Measurements from ENCODE around the gene SCYGR2. TPM values are rescaled to one million over a fixed set of nuclear protein-coding genes. Genes with fewer than 3 reads are reported as not detected.

The SCYGR2 gene
- total and polyA plus RNA-seq, 4 donors: not detected

DNA sequence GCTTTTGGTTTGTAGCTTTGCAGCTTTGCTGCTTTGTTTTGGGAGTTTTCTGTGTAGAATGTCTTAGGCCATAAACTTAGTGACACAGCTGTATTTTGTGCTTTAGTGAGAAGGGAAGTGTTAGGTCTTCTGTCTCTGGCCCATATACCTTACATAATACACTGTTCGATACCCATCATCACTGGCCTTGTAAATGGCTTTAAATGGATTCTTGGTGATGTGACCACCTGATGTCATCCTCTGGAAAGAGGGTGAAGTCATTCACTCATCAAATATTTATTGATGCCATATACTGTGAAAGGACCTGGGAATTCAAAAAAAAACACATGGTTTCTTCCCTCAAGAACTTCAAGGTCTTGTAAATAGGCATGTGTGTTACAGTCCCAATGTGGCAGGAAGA is 18.9 kb upstream of the SCYGR2 start:
- no peak for TF ChIP-seq HNF4G (IDR thresholded peaks at IDR 0.05)
- no peak for TF ChIP-seq FOXA2 (IDR thresholded peaks at IDR 0.05)
- Histone ChIP-seq H3K9me3 (ENCODE audit: control insufficient read depth in 4 of 4, low read length in 3 of 4) (peaks cover 0 to 14% (median under 1%) of the 10 kb centered on the region in 4 donors), H3K4me3 (ENCODE audit: low read depth in 1 of 3, low read length in 3 of 3) (no peak overlapping the region), H3K27ac (ENCODE audit: low read depth in 1 of 2, low read length in 2 of 2) (no peak overlapping the region), H3K27me3 (ENCODE audit: control insufficient read depth in 4 of 4, insufficient read depth in 4 of 4, low read length in 3 of 4) (no peaks in the 10 kb centered on the region), H3K4me1 (ENCODE audit: control insufficient read depth in 4 of 4, insufficient read depth in 4 of 4, low read length in 3 of 4) (no peaks in the 10 kb centered on the region), H3K36me3 (ENCODE audit: control insufficient read depth in 4 of 4, insufficient read depth in 3 of 4, low read depth in 1 of 4, low read length in 3 of 4) (no peaks in the 10 kb centered on the region), H3K9ac (ENCODE audit: low read depth in 1 of 2, low read length in 2 of 2) (no peak overlapping the region)
- WGBS: 97% methylated on average over 1 of the region's 1 CpG
- DNase-seq (ENCODE audit: low spot score): no peak

DNA sequence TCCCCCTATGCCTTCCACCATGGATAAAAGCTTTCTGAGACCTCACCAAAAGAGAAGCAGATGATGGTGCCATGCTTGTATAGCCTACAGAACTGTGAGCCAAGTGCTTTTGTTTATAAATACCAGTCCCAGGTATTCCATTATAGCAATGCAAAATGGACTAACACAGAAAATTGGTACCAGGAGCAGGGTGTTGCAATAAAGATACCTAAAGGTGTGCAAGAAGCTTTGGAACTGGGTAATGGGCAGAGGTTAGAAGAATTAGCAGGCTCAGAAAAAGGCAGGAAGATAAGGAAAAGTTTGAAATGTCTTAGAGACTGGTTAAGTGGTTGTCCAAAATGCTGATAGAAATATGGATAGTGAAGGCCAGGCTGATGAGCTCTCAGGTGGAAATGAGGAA is 16.3 kb upstream of the SCYGR2 start:
- Histone ChIP-seq H3K4me1 (ENCODE audit: control insufficient read depth in 4 of 4, insufficient read depth in 4 of 4, low read length in 3 of 4) (no peaks in the 10 kb centered on the region), H3K9ac (ENCODE audit: low read depth in 1 of 2, low read length in 2 of 2) (no peak overlapping the region), H3K36me3 (ENCODE audit: control insufficient read depth in 4 of 4, insufficient read depth in 3 of 4, low read depth in 1 of 4, low read length in 3 of 4) (no peaks in the 10 kb centered on the region), H3K27ac (ENCODE audit: low read depth in 1 of 2, low read length in 2 of 2) (no peak overlapping the region), H3K27me3 (ENCODE audit: control insufficient read depth in 4 of 4, insufficient read depth in 4 of 4, low read length in 3 of 4) (no peaks in the 10 kb centered on the region), H3K9me3 (ENCODE audit: control insufficient read depth in 4 of 4, low read length in 3 of 4) (peaks cover 0 to 14% (median under 1%) of the 10 kb centered on the region in 4 donors), H3K4me3 (ENCODE audit: low read depth in 1 of 3, low read length in 3 of 3) (no peak overlapping the region)
- no peak for DNase-seq (ENCODE audit: low spot score)
- TF ChIP-seq SP1 (IDR thresholded peaks at IDR 0.05) (no peak), JUND (IDR thresholded peaks at IDR 0.05) (no peak), EGR1 (IDR thresholded peaks at IDR 0.05; ENCODE audit: low read depth in 2 of 2) (no peak), TAF1 (conservative IDR thresholded peaks at IDR 0.05) (no peak), HNF4G (IDR thresholded peaks at IDR 0.05) (no peak)
- TF ChIP-seq, protein P1, sequence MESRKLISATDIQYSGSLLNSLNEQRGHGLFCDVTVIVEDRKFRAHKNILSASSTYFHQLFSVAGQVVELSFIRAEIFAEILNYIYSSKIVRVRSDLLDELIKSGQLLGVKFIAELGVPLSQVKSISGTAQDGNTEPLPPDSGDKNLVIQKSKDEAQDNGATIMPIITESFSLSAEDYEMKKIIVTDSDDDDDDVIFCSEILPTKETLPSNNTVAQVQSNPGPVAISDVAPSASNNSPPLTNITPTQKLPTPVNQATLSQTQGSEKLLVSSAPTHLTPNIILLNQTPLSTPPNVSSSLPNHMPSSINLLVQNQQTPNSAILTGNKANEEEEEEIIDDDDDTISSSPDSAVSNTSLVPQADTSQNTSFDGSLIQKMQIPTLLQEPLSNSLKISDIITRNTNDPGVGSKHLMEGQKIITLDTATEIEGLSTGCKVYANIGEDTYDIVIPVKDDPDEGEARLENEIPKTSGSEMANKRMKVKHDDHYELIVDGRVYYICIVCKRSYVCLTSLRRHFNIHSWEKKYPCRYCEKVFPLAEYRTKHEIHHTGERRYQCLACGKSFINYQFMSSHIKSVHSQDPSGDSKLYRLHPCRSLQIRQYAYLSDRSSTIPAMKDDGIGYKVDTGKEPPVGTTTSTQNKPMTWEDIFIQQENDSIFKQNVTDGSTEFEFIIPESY (IDR thresholded peaks at IDR 0.05): no peak
- TF ChIP-seq, protein P2, sequence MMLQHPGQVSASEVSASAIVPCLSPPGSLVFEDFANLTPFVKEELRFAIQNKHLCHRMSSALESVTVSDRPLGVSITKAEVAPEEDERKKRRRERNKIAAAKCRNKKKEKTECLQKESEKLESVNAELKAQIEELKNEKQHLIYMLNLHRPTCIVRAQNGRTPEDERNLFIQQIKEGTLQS (IDR thresholded peaks at IDR 0.05): no peak
- TF ChIP-seq, protein P3, sequence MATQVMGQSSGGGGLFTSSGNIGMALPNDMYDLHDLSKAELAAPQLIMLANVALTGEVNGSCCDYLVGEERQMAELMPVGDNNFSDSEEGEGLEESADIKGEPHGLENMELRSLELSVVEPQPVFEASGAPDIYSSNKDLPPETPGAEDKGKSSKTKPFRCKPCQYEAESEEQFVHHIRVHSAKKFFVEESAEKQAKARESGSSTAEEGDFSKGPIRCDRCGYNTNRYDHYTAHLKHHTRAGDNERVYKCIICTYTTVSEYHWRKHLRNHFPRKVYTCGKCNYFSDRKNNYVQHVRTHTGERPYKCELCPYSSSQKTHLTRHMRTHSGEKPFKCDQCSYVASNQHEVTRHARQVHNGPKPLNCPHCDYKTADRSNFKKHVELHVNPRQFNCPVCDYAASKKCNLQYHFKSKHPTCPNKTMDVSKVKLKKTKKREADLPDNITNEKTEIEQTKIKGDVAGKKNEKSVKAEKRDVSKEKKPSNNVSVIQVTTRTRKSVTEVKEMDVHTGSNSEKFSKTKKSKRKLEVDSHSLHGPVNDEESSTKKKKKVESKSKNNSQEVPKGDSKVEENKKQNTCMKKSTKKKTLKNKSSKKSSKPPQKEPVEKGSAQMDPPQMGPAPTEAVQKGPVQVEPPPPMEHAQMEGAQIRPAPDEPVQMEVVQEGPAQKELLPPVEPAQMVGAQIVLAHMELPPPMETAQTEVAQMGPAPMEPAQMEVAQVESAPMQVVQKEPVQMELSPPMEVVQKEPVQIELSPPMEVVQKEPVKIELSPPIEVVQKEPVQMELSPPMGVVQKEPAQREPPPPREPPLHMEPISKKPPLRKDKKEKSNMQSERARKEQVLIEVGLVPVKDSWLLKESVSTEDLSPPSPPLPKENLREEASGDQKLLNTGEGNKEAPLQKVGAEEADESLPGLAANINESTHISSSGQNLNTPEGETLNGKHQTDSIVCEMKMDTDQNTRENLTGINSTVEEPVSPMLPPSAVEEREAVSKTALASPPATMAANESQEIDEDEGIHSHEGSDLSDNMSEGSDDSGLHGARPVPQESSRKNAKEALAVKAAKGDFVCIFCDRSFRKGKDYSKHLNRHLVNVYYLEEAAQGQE (IDR thresholded peaks at IDR 0.05): no peak

DNA sequence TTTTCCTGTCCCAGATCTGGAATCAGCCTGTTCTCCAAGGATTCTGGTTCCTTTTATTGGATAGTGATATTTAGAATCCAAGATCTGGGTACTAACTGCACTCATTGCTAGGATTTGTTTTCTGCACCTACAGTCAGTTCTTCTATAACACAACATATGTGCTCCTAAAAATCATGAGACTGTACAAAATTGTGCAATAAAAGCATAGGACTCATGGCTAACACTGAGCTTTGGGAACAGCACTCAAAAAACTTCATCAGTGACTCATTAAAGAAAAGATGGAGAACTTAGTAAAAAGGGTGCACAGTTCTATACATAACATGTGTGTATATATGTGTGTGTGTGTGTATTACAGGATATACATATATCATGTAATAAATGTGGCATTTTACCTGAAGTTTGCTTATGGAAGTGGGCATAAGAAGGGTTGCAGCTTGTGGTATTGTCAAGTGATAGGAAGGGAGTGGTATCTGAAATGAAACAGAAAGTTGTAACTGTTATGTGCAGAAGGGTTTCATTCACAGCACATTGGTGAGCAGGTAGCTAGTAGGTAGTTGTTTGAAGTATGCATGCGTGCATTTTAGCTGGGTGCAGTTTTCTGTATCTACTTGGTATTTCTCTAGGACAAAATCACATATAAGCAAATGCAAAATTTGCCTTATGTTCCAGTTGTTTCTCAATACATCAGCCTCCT is 5.9 kb upstream of the SCYGR2 start:
- TF ChIP-seq, protein P2 (IDR thresholded peaks at IDR 0.05): no peak
- TF ChIP-seq SP1 (IDR thresholded peaks at IDR 0.05) (no peak), HNF4G (IDR thresholded peaks at IDR 0.05) (no peak), NR2F2 (IDR thresholded peaks at IDR 0.05) (no peak), FOXA2 (IDR thresholded peaks at IDR 0.05) (no peak), GABPA (IDR thresholded peaks at IDR 0.05 in 1 of 2, conservative IDR thresholded peaks at IDR 0.05 in 1 of 2) (no peak), HNF4A (conservative IDR thresholded peaks at IDR 0.05) (no peak), FOXA1 (IDR thresholded peaks at IDR 0.05) (no peak)
- TF ChIP-seq, protein P1 (IDR thresholded peaks at IDR 0.05): no peak
- Histone ChIP-seq H3K9me3 (ENCODE audit: control insufficient read depth in 4 of 4, low read length in 3 of 4) (peaks cover 0 to 3% (median 0%) of the 10 kb centered on the region in 4 donors), H3K27me3 (ENCODE audit: control insufficient read depth in 4 of 4, insufficient read depth in 4 of 4, low read length in 3 of 4) (peaks cover 0 to 2% (median 0%) of the 10 kb centered on the region in 4 donors), H3K9ac (ENCODE audit: low read depth in 1 of 2, low read length in 2 of 2) (no peak overlapping the region), H3K27ac (ENCODE audit: low read depth in 1 of 2, low read length in 2 of 2) (no peak overlapping the region), H3K4me1 (ENCODE audit: control insufficient read depth in 4 of 4, insufficient read depth in 4 of 4, low read length in 3 of 4) (no peaks in the 10 kb centered on the region), H3K36me3 (ENCODE audit: control insufficient read depth in 4 of 4, insufficient read depth in 3 of 4, low read depth in 1 of 4, low read length in 3 of 4) (no peaks in the 10 kb centered on the region), H3K4me3 (ENCODE audit: low read depth in 1 of 3, low read length in 3 of 3) (no peak overlapping the region)
- WGBS: 90% methylated on average over 1 of the region's 1 CpG
- DNase-seq (ENCODE audit: low spot score): no peak

All from liver (tissue), 9 donors.